HG03025 (cell line): ENCODE measurements around the gene CENPT.
A peak's percentile ranks its signal among the peaks of the same experiment; 100 is the strongest.
"Not testable (repeated sequence)": the region's sequence is repeated elsewhere in the genome, so short reads cannot be mapped to it uniquely, and the experiment has no call there.

Source experiments
- ATAC-seq: cut with Tn5 transposase; IDR thresholded peaks from one replicate; pipeline ENCODE4 v1.9.1; 2021; ENCODE audit warnings: mild to moderate bottlenecking, moderate library complexity; ENCODE audit not compliant: unreplicated experiment, low FRiP score

Gene CENPT

DNA sequence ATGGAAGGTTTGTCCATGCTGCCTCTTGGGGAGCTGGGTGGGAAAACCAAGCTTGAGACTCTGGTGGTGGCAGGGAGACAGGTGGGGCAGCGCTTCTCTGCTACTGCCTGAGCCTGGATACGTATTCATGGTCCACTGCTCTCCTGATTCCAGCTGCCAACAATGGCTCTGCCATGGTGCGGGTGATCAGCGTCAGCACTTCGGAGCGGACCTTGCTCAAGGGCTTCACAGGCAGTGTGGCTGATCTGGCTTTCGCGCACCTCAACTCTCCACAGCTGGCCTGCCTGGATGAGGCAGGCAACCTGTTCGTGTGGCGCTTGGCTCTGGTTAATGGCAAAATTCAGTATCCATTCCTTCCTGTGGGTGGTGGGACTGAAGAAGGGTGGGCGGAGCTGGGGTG, 29.6 kb upstream of the CENPT start:
- ATAC-seq = no peak

GRCh38 chr16:67874372-67874771, 26.9 kb upstream of the CENPT start:
- ATAC-seq = no peak

DNA sequence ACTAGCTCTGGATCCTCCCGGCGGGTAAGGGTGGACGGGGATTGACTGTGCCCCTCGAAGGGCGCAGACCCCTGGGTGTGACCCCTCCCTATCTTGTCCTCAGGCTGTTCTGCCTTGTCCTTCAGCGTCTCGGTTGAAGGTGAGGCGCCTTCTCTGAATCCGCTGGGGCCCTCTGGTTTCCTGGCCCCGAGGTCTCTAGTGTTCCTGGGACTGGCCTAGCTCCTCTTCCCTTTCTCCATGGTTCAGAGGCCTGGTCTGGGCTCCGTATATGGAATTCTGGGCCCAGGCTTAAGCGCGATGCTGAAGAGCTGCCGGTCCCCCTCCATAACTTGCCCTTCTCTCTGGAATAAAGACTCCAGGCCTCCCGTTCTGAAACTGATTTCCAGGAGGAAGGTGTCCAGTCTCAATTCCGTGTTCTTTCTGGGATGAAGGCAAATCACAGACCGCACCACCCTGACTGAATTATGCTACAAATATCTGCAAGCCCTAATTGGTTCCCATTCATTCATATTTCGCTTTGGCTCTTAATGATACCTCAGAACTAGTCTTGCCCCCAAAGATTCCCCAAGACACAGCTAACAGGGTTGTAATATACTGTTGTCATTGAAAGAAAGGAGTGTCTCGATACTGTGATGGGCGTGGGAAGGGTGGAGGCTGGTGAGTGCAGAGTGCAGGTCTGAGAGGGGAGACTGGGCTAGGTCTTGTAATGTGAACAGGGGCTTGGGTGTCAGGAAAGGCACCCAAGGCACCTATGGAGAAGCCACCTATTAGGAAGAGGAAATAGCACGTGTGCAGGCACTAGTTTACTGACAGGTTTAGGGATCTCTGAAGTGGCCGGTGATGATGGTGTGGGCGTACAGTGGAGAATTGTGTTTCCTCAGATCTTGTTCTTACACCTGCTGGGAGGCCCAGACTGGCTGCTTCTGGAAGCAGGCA, 26.2 kb upstream of the CENPT start:
- ATAC-seq = peak; percentile 18

DNA sequence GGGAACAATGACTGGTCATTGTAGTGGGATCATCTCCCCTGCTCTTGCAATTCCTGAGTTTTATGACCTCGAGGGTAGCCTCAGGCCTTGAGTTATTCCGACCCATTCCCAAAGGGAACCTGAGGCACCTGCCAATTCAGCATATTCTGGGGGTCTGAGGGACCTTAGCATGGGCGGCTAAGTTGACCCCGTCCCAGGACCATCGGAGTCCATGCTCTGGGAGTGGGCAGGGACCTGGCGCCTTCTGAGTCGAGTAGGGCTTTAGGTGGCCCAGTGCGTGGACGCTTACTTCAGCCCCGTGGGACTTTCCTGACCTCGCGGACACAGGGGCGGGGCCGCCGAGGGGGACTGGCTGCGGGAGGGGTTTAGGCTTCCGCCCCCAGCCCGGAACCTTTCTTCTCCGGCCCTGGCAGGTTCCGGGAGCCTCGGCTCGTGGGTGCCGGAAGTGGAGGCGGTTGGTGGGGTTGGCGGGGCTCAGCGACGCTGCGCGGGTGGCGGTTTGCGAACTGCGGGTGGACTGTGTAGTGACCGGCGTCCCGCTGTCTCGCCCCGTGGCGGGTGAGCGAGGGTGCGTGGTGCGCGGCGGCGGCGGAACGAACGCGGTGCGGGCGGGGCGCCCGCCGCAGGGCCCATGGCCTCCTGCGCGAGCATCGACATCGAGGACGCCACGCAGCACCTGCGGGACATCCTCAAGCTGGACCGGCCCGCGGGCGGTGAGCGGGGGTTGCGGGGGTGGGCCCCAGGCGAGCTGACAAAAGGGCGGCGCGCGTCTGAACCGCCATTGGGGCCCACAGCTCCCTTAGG, 25.3 kb upstream of the CENPT start, which contains the start of gene EDC4:
EDC4 (plus strand) TSS at position 422 of the 804 bp plus-strand sequence; CDS start at position 632, 210 bp downstream.
- ATAC-seq = peak; percentile 67

DNA sequence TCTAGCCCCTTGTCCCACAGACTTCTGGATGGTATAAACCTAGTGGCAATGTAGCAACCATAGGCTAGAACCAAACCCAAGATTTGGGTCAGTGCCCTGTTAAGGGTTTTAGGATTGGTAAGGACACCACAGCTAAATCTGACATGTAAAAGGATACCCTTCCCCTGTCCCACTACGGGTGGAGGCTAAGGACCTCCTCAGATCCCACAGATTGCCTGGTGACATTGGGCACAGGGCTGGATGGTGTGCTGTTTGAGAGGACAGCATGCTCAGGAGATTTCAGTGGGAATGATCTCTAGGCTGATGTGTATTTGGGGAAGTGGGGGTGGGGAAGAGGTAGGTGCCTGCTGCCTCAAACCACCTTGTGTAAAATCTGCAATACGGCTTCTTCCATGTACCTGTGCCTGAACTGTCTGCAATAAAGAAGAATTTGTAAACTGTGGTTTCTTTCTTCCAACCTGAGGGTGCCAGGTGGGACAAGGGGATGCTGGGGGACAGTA, 24.7 kb upstream of the CENPT start:
- no peak for ATAC-seq

DNA sequence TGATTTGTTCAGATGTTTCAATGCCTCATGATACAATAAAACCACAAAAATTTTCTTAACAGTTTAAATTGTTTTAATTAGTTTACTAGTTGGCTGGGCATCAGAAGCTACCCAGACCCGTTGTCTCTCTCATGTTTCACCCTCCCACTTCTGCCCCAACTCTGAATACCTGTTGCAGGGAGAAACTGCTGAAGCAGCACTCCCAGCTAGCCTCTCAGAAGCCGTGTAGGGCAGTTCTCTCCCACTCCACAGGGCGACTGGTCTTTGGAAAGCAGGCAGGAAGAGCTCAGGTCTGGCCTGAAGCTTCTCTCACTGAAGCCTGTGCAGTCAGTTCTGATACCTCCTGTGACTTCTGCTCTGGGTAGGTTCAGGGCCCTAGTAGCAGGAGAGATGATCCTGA, 23.8 kb upstream of the CENPT start:
- no peak for ATAC-seq

- no peak for ATAC-seq
Measured at GRCh38 chr16:67869653-67870052, 22.2 kb upstream of the CENPT start.

GRCh38 chr16:67868290-67868689, 20.8 kb upstream of the CENPT start:
- ATAC-seq = no peak

DNA sequence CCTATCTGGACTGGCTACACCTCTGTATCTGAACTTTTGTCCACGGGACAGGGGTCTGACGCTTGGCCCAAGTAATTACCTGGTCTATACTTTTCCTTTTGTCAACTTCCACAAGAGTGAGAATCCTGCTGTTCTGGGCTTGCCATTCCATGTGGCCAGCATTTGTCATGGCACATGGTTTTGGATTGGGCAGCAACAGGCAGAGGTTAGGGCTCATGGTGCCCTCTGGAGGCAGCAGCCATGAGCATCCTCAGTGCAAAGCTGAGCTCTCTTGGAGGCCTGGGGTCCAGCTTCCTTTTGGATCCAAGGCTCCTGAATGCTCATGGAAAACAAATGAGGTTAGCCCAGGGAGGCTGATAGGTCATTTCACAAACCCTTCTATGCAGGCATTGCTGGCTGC, 17.8 kb upstream of the CENPT start:
- ATAC-seq = no peak

DNA sequence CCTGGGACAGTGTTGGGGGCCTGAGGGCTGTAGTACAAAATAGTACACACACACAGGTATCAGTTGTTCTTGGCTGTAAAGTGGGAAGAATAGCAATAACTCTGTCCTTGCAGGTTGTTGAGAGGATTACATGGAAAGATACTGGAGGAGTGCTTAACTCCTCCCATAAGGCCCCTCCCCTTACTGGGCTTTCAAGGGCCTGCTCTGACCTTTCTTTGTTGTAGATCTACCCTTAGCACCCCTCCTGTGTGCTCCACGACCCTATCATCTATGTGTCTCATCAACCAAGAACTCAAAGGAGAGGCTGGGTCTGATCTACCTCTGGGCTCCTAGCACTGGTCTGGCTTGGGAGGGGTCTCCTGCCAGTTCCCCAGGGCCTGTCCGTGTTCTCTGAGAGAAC, 17.1 kb upstream of the CENPT start:
- ATAC-seq = no peak

GRCh38 chr16:67864044-67864443, 16.6 kb upstream of the CENPT start:
- ATAC-seq = not testable (repeated sequence)

GRCh38 chr16:67862623-67863583, 15.4 kb upstream of the CENPT start:
- no peak for ATAC-seq

DNA sequence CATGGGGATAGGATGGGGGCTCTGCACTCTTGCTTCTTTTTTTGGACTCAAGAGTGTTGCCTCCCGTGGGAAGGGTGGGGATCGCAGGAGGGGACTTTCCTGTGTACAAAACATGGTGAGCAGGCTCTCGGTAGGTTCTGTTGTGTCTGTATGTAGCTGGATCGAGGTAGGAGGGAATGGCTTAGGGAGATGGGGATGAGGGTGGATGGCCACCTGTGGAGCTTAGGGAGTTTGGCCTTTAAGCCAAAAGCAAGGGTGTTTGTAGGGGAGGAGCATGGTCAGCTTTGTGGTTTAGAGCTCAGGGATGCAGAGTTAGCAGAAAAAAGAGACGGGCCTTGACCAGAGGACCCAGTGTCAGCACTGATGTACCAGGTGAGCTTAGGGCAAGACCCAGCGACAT, 14.4 kb upstream of the CENPT start:
- ATAC-seq = no peak

DNA sequence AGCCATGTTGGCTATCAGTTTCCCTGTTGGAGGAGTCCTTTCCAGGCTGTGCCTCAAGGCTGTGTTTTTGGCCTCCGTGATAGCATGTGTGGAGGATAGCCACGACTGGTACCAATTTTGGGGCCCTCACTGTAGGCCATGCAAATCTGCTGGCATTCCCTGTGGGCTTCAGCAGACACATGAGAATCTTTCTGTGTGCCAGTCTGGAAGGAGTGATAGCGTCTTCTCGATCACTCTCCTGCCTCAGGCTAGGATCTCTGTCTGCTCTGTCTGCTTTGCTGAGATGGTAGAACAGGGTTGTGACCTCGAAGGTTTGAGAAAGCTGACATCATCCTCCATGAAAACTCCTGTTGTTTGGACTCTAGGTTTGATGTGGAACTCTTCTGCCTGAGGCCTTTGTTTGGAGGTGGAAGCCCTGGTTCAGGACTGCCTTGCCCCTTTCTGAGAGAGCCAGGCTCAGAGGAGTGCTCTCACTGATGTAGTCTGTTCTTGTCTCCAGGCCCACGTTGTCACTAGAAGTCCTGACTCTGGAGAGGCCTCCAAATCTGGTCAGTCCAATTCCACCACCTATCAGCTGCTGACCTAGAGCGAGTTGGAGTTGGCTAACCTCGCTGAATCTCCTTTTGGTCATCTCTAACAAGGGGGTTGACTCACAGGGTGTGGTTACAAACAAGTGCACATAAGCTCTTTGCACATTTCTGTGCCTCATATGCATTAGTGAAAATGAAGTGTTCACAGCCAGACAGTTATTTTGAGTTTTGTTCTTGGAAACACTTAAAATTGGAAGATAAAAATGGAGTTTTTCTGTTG, 13.3 kb upstream of the CENPT start:
- no peak for ATAC-seq

DNA sequence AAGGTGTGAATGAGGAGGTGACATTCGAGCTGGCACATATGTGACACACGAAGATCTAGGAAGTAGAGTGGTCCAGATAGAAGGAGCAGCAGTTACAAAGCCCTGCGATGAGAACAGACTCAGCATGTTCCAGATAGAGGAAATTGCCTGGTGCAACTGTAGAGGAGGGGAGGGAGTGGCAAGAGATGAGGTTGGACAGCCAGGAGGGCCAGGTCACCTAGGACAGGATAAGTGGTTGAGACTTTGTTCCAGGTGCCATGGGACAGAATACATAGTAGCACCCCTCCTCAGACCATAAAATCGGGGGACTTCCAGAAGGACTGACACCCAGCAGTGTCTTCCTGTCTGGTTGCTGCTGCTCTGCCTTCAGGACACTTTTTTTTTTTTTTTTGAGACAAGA, 11.0 kb upstream of the CENPT start:
- ATAC-seq = no peak

GRCh38 chr16:67857547-67858233, 10.2 kb upstream of the CENPT start:
- ATAC-seq = no peak

DNA sequence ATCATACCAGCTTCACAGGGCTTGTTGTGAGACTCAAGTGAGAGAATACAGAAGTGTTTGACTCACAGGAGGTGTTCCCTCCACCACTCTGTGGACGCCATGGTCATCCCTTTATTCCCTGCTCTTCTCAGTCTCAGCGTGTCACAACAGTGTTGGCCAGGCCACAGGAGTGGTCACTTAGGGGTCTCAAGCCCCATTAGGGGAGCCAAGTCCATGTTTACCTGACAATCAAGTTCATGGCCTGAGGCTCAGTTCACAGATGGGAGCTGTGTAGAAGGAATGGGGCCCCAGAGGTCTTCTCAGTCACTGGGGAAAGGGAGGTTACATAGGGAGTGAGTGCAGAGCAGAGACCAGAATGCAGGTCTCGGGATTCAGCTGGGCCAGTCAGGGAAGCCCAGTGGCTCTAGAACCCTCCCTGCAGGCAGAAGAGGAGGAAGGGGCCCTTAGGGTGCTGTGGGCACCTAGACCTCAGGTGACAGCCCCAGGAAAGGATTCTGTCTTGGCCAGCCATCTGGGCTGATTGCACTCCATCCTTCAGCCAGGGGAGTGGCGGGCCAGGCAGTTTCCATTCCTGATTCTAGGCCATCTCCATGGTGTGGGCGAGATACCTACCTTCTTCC, 9.5 kb upstream of the CENPT start:
- ATAC-seq = no peak

DNA sequence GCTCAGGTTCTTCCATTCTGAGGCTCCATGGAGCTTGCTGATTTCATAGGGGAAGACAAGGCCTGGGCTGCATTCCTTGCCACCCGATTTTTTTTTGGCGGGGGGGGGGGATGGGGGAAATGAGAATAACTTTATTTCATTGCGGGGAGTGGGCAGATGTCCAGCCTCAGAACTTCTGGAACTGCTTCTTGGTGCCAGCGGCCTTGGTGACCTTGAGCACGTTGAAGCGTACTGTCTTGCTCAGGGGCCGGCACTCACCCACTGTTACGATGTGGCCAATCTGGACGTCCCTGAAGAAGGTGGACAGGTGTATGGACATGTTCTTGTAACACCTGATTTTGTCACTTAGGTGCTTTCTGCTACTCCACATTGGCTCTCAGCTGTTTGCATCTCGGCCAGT, 8.3 kb upstream of the CENPT start:
- no peak for ATAC-seq
